Colonic mucosa (tissue), 4 donors: ENCODE measurements around the gene TRIM17. TPM values are rescaled to one million over a fixed set of nuclear protein-coding genes. Genes with fewer than 3 reads are reported as not detected.
A peak's percentile ranks its signal among the peaks of the same experiment; 100 is the strongest.

Source experiments
- DNase-seq: peaks from one replicate; pipeline ENCODE4 v3.0.0-alpha.2; 2020
- H3K27ac ChIP-seq: fragments of 200-600 bp; one replicate; pipeline ENCODE4 v1.8.0; 2021
- H3K27me3 ChIP-seq: fragments of 200-600 bp; one replicate; pipeline ENCODE4 v1.8.0; 2021
- H3K36me3 ChIP-seq: fragments of 200-600 bp; one replicate; pipeline ENCODE4 v1.8.0; 2021
- H3K4me1 ChIP-seq: fragments of 200-600 bp; one replicate; pipeline ENCODE4 v1.8.0; 2021; ENCODE audit warnings: mild to moderate bottlenecking
- H3K4me3 ChIP-seq: fragments of 200-600 bp; one replicate; pipeline ENCODE4 v1.8.0; 2021
- H3K9ac ChIP-seq, 2 donors: one replicate each; pipeline ENCODE4 v1.7.0; 2013; ENCODE audit warnings: control low read depth in 2 of 2, low read depth in 2 of 2, low read length in 2 of 2
- H3K9me3 ChIP-seq: fragments of 200-600 bp; one replicate; pipeline ENCODE4 v1.8.0; 2021
- CTCF ChIP-seq: fragments of 200-600 bp; IDR thresholded peaks from one replicate; pipeline ENCODE4 v1.8.0; 2022; ENCODE audit warnings: antibody characterized with exemption, mild to moderate bottlenecking
- intact Hi-C: fragments of 100-400 bp; cut with DNase I; formaldehyde crosslinking; loops from one replicate; pipeline ENCODE4 v1.14.1; 2022
- total RNA-seq, 2 donors: library from RNA; stranded (reverse); fragmentation: NEBNext Ultra II Directional in 1 of 2; extraction: Animal tissue kit (Norgen Biotek cat#: 25700) in 1 of 2; gene quantifications; one replicate each; pipeline ENCODE4 v1.2.1, GENCODE V29; 2021
- donor health status: healthy.
- donor health status: DM: no; HTN: no; CAD: no.
- donor health status: DM: no; HTN: no; CAD: no.

The TRIM17 gene
- total RNA-seq, 2 donors from 2014 or later: 0.21 TPM; not detected in 1

GRCh38 chr1:228377664-228378089 lies 39.0 kb downstream of the TRIM17 start:
- Histone ChIP-seq H3K36me3 (no peaks in the 10 kb centered on the region), H3K4me3 (peak overlapping the region; percentile 46), H3K9me3 (no peaks in the 10 kb centered on the region), H3K27me3 (no peaks in the 10 kb centered on the region), H3K9ac (peak overlapping the region in 1 of 2 donors; percentile 35), H3K4me1 (peaks cover 7% of the 10 kb centered on the region), H3K27ac (no peak overlapping the region)
- no peak for DNase-seq
- intact Hi-C loops: no loop called here
- no peak for TF ChIP-seq CTCF

DNA sequence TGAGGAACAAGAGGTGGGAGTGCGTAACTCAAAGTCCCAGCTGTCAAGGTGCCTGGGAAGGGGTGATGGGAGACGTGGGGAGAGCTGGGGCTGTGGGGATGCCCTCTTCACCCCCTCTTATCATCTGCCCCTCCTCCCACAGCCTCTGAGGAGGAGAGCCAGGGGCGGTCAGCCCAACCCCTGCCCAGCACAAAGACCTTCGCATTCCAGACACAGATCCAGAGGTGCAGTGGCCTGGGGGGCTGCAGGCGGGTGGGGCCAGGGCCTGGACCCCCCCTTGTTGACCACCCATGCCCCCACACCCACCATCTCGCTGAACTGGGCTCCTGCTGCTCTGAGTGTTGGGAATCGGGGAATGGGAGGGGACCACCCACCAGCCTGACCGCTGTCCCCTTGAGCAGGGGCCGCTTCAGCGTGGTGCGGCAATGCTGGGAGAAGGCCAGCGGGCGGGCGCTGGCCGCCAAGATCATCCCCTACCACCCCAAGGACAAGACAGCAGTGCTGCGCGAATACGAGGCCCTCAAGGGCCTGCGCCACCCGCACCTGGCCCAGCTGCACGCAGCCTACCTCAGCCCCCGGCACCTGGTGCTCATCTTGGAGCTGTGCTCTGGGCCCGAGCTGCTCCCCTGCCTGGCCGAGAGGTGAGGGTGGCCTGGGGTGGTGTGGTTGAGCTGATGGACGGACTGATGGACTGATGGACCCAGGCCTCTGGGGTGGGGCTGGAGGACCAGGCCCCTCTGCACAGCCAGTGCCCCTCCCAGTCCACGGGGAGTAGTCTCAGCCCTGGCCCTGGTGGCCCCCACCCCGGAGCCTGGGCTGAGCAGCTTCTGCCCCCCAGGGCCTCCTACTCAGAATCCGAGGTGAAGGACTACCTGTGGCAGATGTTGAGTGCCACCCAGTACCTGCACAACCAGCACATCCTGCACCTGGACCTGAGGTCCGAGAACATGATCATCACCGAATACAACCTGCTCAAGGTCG lies 39.7 kb downstream of the TRIM17 start:
- H3K9me3 ChIP-seq: no peaks in the 10 kb centered on the region
- H3K36me3 ChIP-seq: no peaks in the 10 kb centered on the region
- peaks cover 7% of the 10 kb centered on the region for H3K4me1 ChIP-seq
- no peak for DNase-seq
- no peak overlapping the region for H3K4me3 ChIP-seq
- H3K9ac ChIP-seq: no peak overlapping the region
- no peaks in the 10 kb centered on the region for H3K27me3 ChIP-seq
- TF ChIP-seq CTCF: no peak
- intact Hi-C loops: no loop called here
- H3K27ac ChIP-seq: no peak overlapping the region

DNA sequence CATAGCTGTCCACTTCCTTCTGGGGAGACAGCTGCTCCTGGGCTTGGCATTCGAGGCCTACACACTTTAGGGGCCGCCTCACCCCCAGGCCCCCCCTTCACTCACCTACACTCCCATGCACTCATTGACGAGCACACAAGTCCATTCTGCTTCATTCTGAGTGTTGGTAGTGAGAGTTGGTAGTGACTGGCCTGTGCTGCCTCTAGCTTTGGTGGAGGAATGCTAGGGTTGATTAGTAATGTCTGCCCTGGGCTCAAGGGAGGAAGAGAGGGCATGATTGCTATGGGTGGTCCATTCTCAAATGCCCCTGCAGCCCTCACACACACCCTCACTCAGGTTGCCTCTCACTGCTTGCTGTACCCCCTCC lies 40.4 kb downstream of the TRIM17 start:
- Histone ChIP-seq H3K9me3 (no peaks in the 10 kb centered on the region), H3K4me1 (peaks cover 7% of the 10 kb centered on the region), H3K9ac (no peak overlapping the region), H3K27me3 (no peaks in the 10 kb centered on the region), H3K4me3 (no peak overlapping the region), H3K27ac (no peak overlapping the region), H3K36me3 (no peaks in the 10 kb centered on the region)
- no peak for TF ChIP-seq CTCF
- DNase-seq: no peak
- intact Hi-C loops: no loop called here

GRCh38 chr1:228375578-228376261 lies 40.9 kb downstream of the TRIM17 start:
- H3K4me3 ChIP-seq: no peak overlapping the region
- H3K4me1 ChIP-seq: peaks cover 7% of the 10 kb centered on the region
- H3K27me3 ChIP-seq: peaks cover under 1% of the 10 kb centered on the region
- H3K9me3 ChIP-seq: no peaks in the 10 kb centered on the region
- no peak overlapping the region for H3K9ac ChIP-seq
- H3K36me3 ChIP-seq: no peaks in the 10 kb centered on the region
- TF ChIP-seq CTCF: no peak
- DNase-seq: no peak
- intact Hi-C loops: no loop called here
- no peak overlapping the region for H3K27ac ChIP-seq

DNA sequence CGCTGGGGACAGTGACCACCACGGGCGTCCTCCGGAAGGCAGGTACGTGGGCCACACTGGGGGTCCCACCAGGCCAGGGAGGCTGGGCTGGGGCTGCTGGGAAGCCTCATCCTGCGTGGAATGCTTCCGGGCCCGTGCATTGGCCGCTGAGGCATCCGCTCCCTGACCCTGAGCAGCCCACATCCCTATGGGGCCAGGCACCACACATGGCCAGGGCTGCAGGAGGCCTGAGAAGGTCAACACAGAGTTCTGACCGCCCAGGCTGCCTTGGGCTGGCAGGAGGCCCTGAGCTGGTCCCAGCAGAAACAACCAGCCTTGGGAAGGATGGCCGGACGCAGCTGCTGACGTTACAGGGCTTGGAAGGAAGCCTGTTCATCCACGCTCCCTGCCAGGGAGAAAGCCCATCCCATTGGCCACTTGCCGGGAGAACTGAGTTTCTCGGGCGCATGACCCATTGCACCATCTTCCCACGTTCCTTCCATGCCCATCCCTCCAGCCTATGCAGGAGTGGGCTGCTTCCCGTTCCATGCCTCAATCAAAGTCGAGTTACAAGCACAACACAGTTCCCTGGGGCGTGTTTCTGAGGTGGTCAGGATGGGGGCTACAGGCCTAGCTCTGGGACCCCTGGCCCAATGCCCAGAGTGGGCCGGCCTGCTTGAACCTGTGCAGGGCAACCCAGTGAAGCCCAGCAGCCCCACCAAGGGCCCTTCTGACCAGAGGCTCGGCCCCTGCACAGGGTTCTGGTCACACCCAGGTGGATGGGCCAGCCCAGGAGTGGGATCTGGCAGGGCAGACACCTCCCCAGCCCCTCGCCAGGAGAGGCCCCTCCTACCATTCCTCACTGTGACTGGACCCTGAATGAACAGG lies 41.7 kb downstream of the TRIM17 start:
- TF ChIP-seq CTCF: no peak
- Histone ChIP-seq H3K27ac (no peak overlapping the region), H3K27me3 (peaks cover 8% of the 10 kb centered on the region), H3K36me3 (no peaks in the 10 kb centered on the region), H3K4me1 (peaks cover 7% of the 10 kb centered on the region), H3K9me3 (no peaks in the 10 kb centered on the region), H3K4me3 (no peak overlapping the region), H3K9ac (no peak overlapping the region)
- DNase-seq: peak; percentile 69
- intact Hi-C loops: no loop called here
